Lung (tissue), 12 donors: ENCODE data around the gene CBX3. TPM values are rescaled to one million over a fixed set of nuclear protein-coding genes. Genes with fewer than 3 reads are reported as not detected.
"Not testable (repeated sequence)": the region's sequence is repeated elsewhere in the genome, so short reads cannot be mapped to it uniquely, and the experiment has no call there.

ENCODE experiments used
- ATAC-seq: fragments of 200-7000 bp; cut with Tn5 transposase; one replicate; pipeline ENCODE4 v1.9.1; 2020; ENCODE audit warnings: moderate number of reproducible peaks; ENCODE audit not compliant: insufficient read depth, low FRiP score
- DNase-seq, 3 donors: peaks; one replicate each; pipeline ENCODE4 v3.0.0-alpha.2; 2013 to 2017
- H3K27ac ChIP-seq, 2 donors: one replicate each; pipeline ENCODE4 v1.5.1; 2013; ENCODE audit warnings: mild to moderate bottlenecking in 2 of 2, moderate library complexity in 2 of 2, control low read depth in 1 of 2, inconsistent platforms in 1 of 2, low read depth in 1 of 2, low read length in 1 of 2
- H3K27me3 ChIP-seq, 3 donors: one replicate each; pipeline ENCODE4 v1.5.1; 2013; ENCODE audit warnings: low read length in 2 of 3; ENCODE audit not compliant: control insufficient read depth in 3 of 3, insufficient read depth in 3 of 3
- H3K36me3 ChIP-seq, 4 donors: one replicate each; pipeline ENCODE4 v1.5.1; 2013; ENCODE audit warnings: low read length in 4 of 4, mild to moderate bottlenecking in 1 of 4, moderate library complexity in 1 of 4; ENCODE audit not compliant: control insufficient read depth in 4 of 4, insufficient read depth in 4 of 4
- H3K4me1 ChIP-seq, 5 donors: one replicate each; pipeline ENCODE4 v1.5.1; 2013; ENCODE audit warnings: low read length in 5 of 5, mild to moderate bottlenecking in 2 of 5, moderate library complexity in 1 of 5; ENCODE audit not compliant: control insufficient read depth in 5 of 5, insufficient read depth in 5 of 5
- H3K4me3 ChIP-seq: one replicate; pipeline ENCODE4 v1.5.1; 2013; ENCODE audit warnings: mild to moderate bottlenecking, control low read depth, moderate library complexity
- H3K9ac ChIP-seq, 2 donors: one replicate each; pipeline ENCODE4 v1.5.1; 2013; ENCODE audit warnings: low read length in 2 of 2, control low read depth in 1 of 2; ENCODE audit not compliant: insufficient read depth in 1 of 2
- H3K9me3 ChIP-seq, 4 donors: one replicate each; pipeline ENCODE4 v1.5.1; 2013; ENCODE audit warnings: low read length in 3 of 4, mild to moderate bottlenecking in 1 of 4, moderate library complexity in 1 of 4; ENCODE audit not compliant: control insufficient read depth in 4 of 4, insufficient read depth in 3 of 4
- WGBS, 2 donors: extraction: QIAGEN DNeasy Blood & Tissue Kit; methylation state at CpG; one replicate each; pipeline ENCODE4 v1.1.7; 2013; 5-methylcytosine and 5-hydroxymethylcytosine counted together
- polyA plus RNA-seq, 2 donors: library from polyadenylated mRNA; stranded (reverse); fragments of 200-250 nt; gene quantifications; one replicate each; pipeline ENCODE4 v1.2.1, GENCODE V29; 2013
- total RNA-seq, 2 donors: library from RNA; depleted of rRNA in 1 of 2; stranded (reverse); fragments of >200 nt in 1 of 2; gene quantifications; one replicate each; pipeline ENCODE4 v1.2.1, GENCODE V29; 2014 to 2021
- TF ChIP-seq, protein P1 (sequence below): IDR thresholded peaks from 2 replicates; pipeline ENCODE4 v1.5.1; 2012; ENCODE audit warnings: mild to moderate bottlenecking; ENCODE audit errors: control extremely low read depth, extremely low read depth
- donor health status: control.
- donor health status: control.
- donor health status: Bipolar disorder and iron deficiency.
- donor health status: healthy.
- donor health status: DM: yes; HTN: yes; CAD: no.

Gene CBX3
- total and polyA plus RNA-seq, 4 donors, result 77.7 to 136 (median 94.9) TPM

DNA sequence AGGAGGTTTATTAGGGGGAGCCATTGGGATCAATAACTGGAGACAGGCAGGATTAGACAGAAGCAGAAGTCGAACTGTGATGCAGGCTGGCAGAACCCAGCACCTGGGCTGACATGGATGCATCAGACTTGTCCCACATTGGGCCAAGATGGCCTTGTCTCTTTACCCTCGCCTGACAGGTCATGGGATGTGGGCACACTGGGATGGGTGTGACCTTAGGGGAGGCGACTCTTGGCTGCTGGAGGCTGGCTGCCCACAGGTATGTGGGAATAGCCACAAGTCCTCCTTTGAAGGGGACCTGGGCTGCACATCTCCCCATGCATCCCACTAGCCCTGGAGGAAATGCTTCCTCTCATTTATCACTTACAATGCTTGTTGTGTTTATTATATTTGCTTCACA lies 32.3 kb upstream of the CBX3 start:
- DNase-seq (no peak), ATAC-seq (no peak)
- Histone ChIP-seq H3K4me1 (peaks cover 0 to 5% (median 0%) of the 10 kb centered on the region in 5 donors), H3K36me3 (peaks cover 0 to 3% (median 0%) of the 10 kb centered on the region in 4 donors), H3K9ac (no peak overlapping the region), H3K9me3 (no peaks in the 10 kb centered on the region), H3K27me3 (no peaks in the 10 kb centered on the region), H3K27ac (no peak overlapping the region), H3K4me3 (no peak overlapping the region)
- 81 to 95% methylated on average over 3 of the region's 3 CpGs for WGBS, 2 donors
- TF ChIP-seq, protein P1, sequence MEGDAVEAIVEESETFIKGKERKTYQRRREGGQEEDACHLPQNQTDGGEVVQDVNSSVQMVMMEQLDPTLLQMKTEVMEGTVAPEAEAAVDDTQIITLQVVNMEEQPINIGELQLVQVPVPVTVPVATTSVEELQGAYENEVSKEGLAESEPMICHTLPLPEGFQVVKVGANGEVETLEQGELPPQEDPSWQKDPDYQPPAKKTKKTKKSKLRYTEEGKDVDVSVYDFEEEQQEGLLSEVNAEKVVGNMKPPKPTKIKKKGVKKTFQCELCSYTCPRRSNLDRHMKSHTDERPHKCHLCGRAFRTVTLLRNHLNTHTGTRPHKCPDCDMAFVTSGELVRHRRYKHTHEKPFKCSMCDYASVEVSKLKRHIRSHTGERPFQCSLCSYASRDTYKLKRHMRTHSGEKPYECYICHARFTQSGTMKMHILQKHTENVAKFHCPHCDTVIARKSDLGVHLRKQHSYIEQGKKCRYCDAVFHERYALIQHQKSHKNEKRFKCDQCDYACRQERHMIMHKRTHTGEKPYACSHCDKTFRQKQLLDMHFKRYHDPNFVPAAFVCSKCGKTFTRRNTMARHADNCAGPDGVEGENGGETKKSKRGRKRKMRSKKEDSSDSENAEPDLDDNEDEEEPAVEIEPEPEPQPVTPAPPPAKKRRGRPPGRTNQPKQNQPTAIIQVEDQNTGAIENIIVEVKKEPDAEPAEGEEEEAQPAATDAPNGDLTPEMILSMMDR, result no peak

DNA sequence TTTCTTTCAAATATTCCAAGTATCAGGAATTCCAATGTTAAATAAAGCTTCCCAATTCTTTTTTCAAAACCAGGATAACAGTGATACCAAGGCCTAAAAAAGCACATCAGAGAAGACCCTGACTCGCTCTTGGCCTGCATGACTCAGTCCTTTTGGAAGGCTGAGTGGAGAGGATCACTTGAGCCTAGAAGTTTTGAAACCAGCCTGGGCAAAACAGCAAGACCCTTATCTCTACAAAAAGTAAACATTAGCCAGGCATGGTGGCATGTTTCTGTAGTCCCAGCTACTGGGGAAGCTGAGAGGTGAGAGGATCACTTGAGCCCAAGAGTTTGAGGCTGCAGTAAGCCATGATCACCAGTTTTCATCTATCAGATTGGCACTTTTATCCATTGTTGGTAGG lies 30.9 kb upstream of the CBX3 start:
- Histone ChIP-seq H3K36me3 (peaks cover 0 to 3% (median 0%) of the 10 kb centered on the region in 4 donors), H3K4me1 (peaks cover 0 to 5% (median 0%) of the 10 kb centered on the region in 5 donors), H3K27me3 (no peaks in the 10 kb centered on the region), H3K9ac (no peak overlapping the region), H3K4me3 (no peak overlapping the region), H3K27ac (no peak overlapping the region), H3K9me3 (no peaks in the 10 kb centered on the region)
- TF ChIP-seq, protein P1, result no peak
- 66 to 85% methylated on average over 1 of the region's 1 CpG for WGBS, 2 donors
- ATAC-seq, result no peak
- no peak for DNase-seq

DNA sequence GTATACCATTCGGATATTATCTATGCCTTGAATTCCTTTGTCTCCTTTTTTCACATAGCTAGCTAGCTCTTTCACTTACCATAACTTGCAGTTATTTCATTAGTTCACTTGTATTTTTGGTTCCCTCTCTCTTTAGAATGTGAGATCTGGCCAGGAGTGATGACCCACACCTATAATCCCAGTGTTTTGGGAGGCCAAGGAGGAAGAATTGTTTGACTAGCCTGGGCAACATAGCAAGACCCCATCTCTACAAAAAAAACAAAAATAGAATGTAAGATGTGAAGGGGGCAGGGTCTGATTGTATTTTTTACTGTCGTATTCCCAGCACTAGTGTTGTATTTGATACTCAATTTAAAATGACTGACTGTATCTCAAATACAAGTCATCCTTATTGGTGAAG lies 29.9 kb upstream of the CBX3 start:
- Histone ChIP-seq H3K4me1 (peaks cover 0 to 5% (median 0%) of the 10 kb centered on the region in 5 donors), H3K27ac (no peak overlapping the region), H3K4me3 (no peak overlapping the region), H3K9me3 (no peaks in the 10 kb centered on the region), H3K9ac (no peak overlapping the region), H3K27me3 (no peaks in the 10 kb centered on the region), H3K36me3 (peaks cover 0 to 3% (median 0%) of the 10 kb centered on the region in 4 donors)
- TF ChIP-seq, protein P1, result no peak
- WGBS, 2 donors, result 93 to 98% methylated on average over 2 of the region's 2 CpGs
- DNase-seq, result no peak
- ATAC-seq, result no peak

DNA sequence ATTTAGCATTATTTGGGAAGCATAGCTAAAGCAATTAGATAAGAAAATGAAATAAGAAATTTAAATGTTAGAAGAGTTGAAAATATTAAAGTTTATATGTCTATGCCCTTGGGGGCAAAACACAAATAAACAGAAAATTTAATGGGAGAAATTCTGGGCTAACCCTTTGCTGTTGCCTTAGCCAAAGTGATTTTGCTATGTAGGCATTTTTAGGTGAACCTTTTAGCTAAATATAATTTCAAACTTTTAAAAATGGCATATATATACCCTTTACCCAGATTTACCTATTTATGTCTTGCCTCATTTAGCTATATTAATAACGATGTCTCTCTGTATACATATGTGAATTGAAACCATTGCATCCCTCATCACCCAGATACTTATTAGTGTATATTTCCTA lies 29.5 kb upstream of the CBX3 start:
- no peak for DNase-seq
- Histone ChIP-seq H3K9me3 (no peaks in the 10 kb centered on the region), H3K27me3 (no peaks in the 10 kb centered on the region), H3K36me3 (peaks cover 0 to 3% (median 0%) of the 10 kb centered on the region in 4 donors), H3K4me1 (peaks cover 0 to 5% (median 0%) of the 10 kb centered on the region in 5 donors), H3K9ac (no peak overlapping the region), H3K27ac (no peak overlapping the region), H3K4me3 (no peak overlapping the region)
- TF ChIP-seq, protein P1, result no peak
- WGBS, 2 donors, result 96 to 100% methylated on average over 1 of the region's 1 CpG
- no peak for ATAC-seq

DNA sequence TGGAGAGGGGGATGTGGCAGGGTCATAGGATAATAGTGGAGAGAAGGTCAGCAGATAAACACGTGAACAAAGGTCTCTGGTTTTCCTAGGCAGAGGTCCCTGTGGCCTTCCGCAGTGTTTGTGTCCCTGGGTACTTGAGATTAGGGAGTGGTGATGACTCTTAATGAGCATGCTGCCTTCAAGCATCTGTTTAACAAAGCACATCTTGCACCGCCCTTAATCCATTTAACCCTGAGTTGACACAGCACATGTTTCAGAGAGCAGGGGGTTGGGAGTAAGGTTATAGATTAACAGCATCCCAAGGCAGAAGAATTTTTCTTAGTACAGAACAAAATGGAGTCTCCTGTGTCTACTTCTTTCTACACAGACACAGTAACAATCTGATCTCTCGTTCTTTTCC lies 25.6 kb upstream of the CBX3 start:
- not testable (repeated sequence) for H3K36me3 ChIP-seq, DNase-seq, H3K9me3 ChIP-seq, ATAC-seq, H3K4me3 ChIP-seq, H3K9ac ChIP-seq, H3K4me1 ChIP-seq, H3K27ac ChIP-seq, H3K27me3 ChIP-seq
- WGBS, 2 donors, result 76 to 88% methylated on average over 2 of the region's 4 CpGs
